Neuronal stem cell (in vitro differentiated cells): Measurements from ENCODE around the gene NEGR1.

Experiments used
- DNase-seq: peaks from one replicate; pipeline ENCODE4 v3.0.0-alpha.2; 2013; ENCODE audit warnings: low spot score
- H2AFZ ChIP-seq: one replicate; pipeline ENCODE4 v1.6.1; 2013; ENCODE audit warnings: mild to moderate bottlenecking, low read length, inconsistent platforms
- H2AK5ac ChIP-seq: 2 replicates; pipeline ENCODE4 v1.6.1; 2013; ENCODE audit warnings: low read depth, mild to moderate bottlenecking, inconsistent platforms, low read length, moderate library complexity, mixed read lengths
- H2BK120ac ChIP-seq: 2 replicates; pipeline ENCODE4 v1.6.1; 2013; ENCODE audit warnings: low read depth, mild to moderate bottlenecking, inconsistent platforms, low read length, moderate library complexity, mixed read lengths
- H2BK12ac ChIP-seq: one replicate; pipeline ENCODE4 v1.6.1; 2013; ENCODE audit warnings: low read length, inconsistent platforms
- H2BK15ac ChIP-seq: 2 replicates; pipeline ENCODE4 v1.6.1; 2013; ENCODE audit warnings: mild to moderate bottlenecking, low read length, inconsistent platforms, mixed read lengths
- H2BK5ac ChIP-seq: one replicate; pipeline ENCODE4 v1.6.1; 2013; ENCODE audit warnings: inconsistent platforms, mild to moderate bottlenecking, low read length, moderate library complexity
- H3K14ac ChIP-seq: one replicate; pipeline ENCODE4 v1.6.1; 2013; ENCODE audit warnings: low read length, inconsistent platforms
- H3K18ac ChIP-seq: 2 replicates; pipeline ENCODE4 v1.6.1; 2013; ENCODE audit warnings: low read length, inconsistent platforms
- H3K23ac ChIP-seq: 2 replicates; pipeline ENCODE4 v1.6.1; 2013; ENCODE audit warnings: low read depth, mild to moderate bottlenecking, mixed read lengths, low read length, inconsistent platforms; ENCODE audit not compliant: poor library complexity
- H3K27ac ChIP-seq: replicated peaks from 3 replicates; pipeline ENCODE4 v1.5.1; 2013; ENCODE audit warnings: low read length, inconsistent platforms
- H3K27me3 ChIP-seq, 3 experiments: 2 replicates each; pipeline ENCODE4 v1.6.1; 2013; ENCODE audit warnings: low read length in 3 of 3, mild to moderate bottlenecking in 2 of 3, inconsistent platforms in 1 of 3, low read depth in 1 of 3, mixed read lengths in 1 of 3, moderate library complexity in 1 of 3; ENCODE audit not compliant: control insufficient read depth in 3 of 3, insufficient read depth in 3 of 3
- H3K36me3 ChIP-seq, 2 donors: replicated peaks in 1 of 2; 2 replicates each; pipeline ENCODE4 v1.6.1; 2013; ENCODE audit warnings: low read length in 2 of 2; ENCODE audit not compliant: control insufficient read depth in 2 of 2, insufficient read depth in 2 of 2
- H3K4ac ChIP-seq: 2 replicates; pipeline ENCODE4 v1.6.1; 2013; ENCODE audit warnings: inconsistent platforms, mild to moderate bottlenecking, low read length, moderate library complexity
- H3K4me1 ChIP-seq, 2 donors: 1 replicate in 1 of 2; 2 replicates in 1 of 2; pipeline ENCODE4 v1.6.1; 2013; ENCODE audit warnings: low read length in 2 of 2, low read depth in 1 of 2; ENCODE audit not compliant: control insufficient read depth in 2 of 2, insufficient read depth in 1 of 2
- H3K4me2 ChIP-seq: one replicate; pipeline ENCODE4 v1.6.1; 2013; ENCODE audit warnings: mild to moderate bottlenecking, low read length, inconsistent platforms; ENCODE audit not compliant: insufficient read depth, poor library complexity, severe bottlenecking
- H3K4me3 ChIP-seq, 2 donors: 2 replicates each; pipeline ENCODE4 v1.5.1; 2013; ENCODE audit warnings: low read length in 2 of 2, mild to moderate bottlenecking in 2 of 2, inconsistent platforms in 1 of 2, moderate library complexity in 1 of 2
- H3K79me1 ChIP-seq: one replicate; pipeline ENCODE4 v1.6.1; 2013; ENCODE audit warnings: low read depth, mild to moderate bottlenecking, inconsistent platforms, low read length, moderate library complexity
- H3K9ac ChIP-seq: one replicate; pipeline ENCODE4 v1.6.1; 2013; ENCODE audit warnings: mild to moderate bottlenecking, low read depth, low read length, inconsistent platforms; ENCODE audit not compliant: poor library complexity
- H3K9me3 ChIP-seq, 2 donors: replicated peaks in 1 of 2; 2 replicates each; pipeline versions ENCODE3 to v1.6.1; 2013; ENCODE audit warnings: low read length in 2 of 2, mild to moderate bottlenecking in 2 of 2, inconsistent platforms in 1 of 2, low read depth in 1 of 2, mixed read lengths in 1 of 2, moderate library complexity in 1 of 2; ENCODE audit not compliant: control insufficient read depth in 2 of 2, insufficient read depth in 1 of 2
- H4K8ac ChIP-seq: one replicate; pipeline ENCODE4 v1.6.1; 2013; ENCODE audit warnings: low read depth, mild to moderate bottlenecking, inconsistent platforms, low read length, moderate library complexity
- H4K91ac ChIP-seq: one replicate; pipeline ENCODE4 v1.6.1; 2013; ENCODE audit warnings: low read length, low read depth, mild to moderate bottlenecking, inconsistent platforms; ENCODE audit not compliant: poor library complexity
- WGBS, 2 donors: extraction: QIAGEN DNeasy Blood & Tissue Kit; methylation state at CpG; one replicate each; pipeline ENCODE4 v1.1.7; 2013; ENCODE audit warnings: missing lambda C conversion rate in 2 of 2, mixed read lengths in 1 of 2; ENCODE audit not compliant: insufficient read length in 2 of 2, insufficient replicate concordance in 1 of 2; ENCODE audit errors: extremely low coverage in 2 of 2; 5-methylcytosine and 5-hydroxymethylcytosine counted together

Gene NEGR1

DNA sequence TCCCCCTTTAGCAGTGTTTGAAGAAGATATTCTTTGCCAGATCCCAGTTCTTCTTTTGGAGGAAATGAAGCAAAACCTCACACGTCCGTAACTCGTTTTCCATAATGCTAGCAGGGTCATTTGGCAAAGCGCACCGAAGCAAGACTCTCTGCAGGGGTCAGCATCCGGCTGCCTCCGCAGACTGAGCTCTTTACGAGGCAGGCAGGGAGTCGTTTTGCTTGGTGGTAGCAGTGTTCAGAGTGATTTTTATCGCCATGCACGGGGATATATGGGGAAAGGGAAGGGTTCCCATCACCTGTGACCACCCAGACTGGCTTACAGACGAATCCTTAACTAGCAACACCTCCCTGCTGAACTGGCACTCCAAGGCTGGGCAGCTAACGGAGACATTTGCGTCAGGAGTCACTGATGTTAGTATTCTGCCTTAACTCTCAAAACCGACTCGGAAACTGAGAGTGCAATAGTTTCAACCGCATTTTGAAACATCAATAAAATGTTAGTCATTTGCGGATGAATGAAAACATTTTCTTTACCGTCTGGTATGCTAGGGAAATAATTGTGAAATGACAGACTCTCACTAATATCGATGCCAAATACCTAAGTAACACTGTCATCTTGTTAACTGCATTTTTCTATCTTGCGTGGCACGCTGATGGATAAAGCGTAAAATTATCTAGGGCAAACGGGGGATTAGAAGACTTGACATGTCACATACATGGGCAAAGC lies 2.2 kb upstream of the NEGR1 start:
- no CpG with 5 or more reads among the region's 24 CpGs for WGBS, 2 donors
- H3K27me3 ChIP-seq = peaks cover 0 to 1% (median 0%) of the 10 kb centered on the region in 3 experiments
- peak; percentile 59 for DNase-seq

DNA sequence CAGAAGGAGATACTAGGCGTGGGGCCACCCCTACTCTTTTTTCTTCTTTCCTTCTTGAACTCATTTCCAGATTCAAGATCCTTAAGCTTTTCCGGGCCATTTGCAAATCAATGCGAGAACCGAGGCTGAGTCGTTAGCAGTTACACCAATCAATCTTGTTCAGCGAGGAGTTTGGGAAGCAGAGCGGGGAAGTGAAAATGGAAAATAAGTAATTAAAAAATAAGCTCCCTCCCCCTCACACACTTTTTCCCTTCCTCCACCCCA lies 1.7 kb upstream of the NEGR1 start:
- Histone ChIP-seq H2BK12ac (no peak overlapping the region), H3K27ac (peak overlapping the region; percentile 96), H3K9me3 (no peaks in the 10 kb centered on the region), H2BK120ac (no peak overlapping the region), H3K23ac (no peak overlapping the region), H4K91ac (no peak overlapping the region), H2AK5ac (no peak overlapping the region), H2AFZ (peak overlapping the region; percentile 95), H3K4me2 (peak overlapping the region; percentile 91), H3K4me1 (peaks cover 0 to 2% of the 10 kb centered on the region in 2 donors), H3K14ac (no peak overlapping the region), H3K18ac (peak overlapping the region; percentile 98), H3K4ac (no peak overlapping the region), H3K36me3 (no peaks in the 10 kb centered on the region), H3K27me3 (peaks cover 0 to 1% (median 0%) of the 10 kb centered on the region in 3 experiments), H3K9ac (peak overlapping the region; percentile 89), H4K8ac (no peak overlapping the region), H3K4me3 (peak overlapping the region; percentile 84 to 90), H2BK5ac (peak overlapping the region; percentile 95), H3K79me1 (no peaks in the 10 kb centered on the region), H2BK15ac (no peak overlapping the region)
- WGBS, 2 donors = no CpG with 5 or more reads among the region's 7 CpGs
- DNase-seq = no peak

More for the DNA sequence above, 2.2 kb upstream of the NEGR1 start:
- H4K8ac ChIP-seq = no peak overlapping the region
- no peak overlapping the region for H3K14ac ChIP-seq
- no peaks in the 10 kb centered on the region for H3K9me3 ChIP-seq
- H2BK120ac ChIP-seq = no peak overlapping the region
- H2BK12ac ChIP-seq = no peak overlapping the region
- peak overlapping the region; percentile 96 for H3K27ac ChIP-seq
- H2BK5ac ChIP-seq = no peak overlapping the region
- no peak overlapping the region for H3K18ac ChIP-seq
- no peak overlapping the region for H2AK5ac ChIP-seq
- H4K91ac ChIP-seq = no peak overlapping the region
- peak overlapping the region; percentile 91 for H3K4me2 ChIP-seq
- no peak overlapping the region for H3K4ac ChIP-seq
- H3K4me1 ChIP-seq = peaks cover 0 to 2% of the 10 kb centered on the region in 2 donors
- no peaks in the 10 kb centered on the region for H3K79me1 ChIP-seq
- no peak overlapping the region for H3K23ac ChIP-seq
- no peak overlapping the region for H2BK15ac ChIP-seq
- peak overlapping the region; percentile 17 for H3K9ac ChIP-seq
- peak overlapping the region; percentile 95 for H2AFZ ChIP-seq
- no peaks in the 10 kb centered on the region for H3K36me3 ChIP-seq
- H3K4me3 ChIP-seq = peak overlapping the region; percentile 84 to 90

DNA sequence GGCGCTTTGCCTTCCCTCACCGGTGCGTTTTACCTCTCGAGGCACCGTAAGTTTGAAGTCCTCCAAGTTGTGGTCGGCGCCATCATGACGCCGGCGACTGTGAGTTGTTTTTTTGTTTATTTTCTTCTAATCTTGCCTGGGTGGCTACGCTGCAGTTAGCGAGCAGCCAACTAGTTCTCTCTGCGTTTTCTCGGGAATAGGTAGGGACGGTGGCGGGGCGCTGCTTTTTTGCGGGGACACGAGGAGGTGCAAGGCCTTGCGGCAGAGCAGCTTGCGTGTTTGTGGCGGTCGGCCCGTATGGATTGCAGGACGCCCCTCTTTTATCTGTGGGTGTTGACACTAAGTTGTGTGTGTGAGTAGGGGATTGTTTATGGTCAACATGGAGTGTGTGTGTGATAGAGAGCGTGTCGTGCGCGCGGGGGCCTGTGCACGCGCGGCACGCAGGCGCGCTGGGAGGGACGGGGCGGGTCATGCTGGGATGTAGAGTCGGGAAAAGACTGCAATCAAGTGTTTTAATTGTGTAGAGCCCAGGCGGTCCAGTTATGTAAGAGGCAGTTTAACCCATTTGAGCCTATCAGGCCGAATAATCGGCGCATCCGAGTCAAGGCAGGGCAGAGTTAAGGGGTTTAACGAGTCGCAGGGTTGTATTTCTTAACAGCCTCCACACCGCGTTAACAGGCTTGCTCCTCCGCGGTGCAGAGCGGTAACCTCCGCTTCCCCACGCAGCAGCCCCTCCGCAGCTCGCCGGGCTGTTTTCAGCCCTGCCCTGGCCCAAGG lies 1.2 kb upstream of the NEGR1 start:
- Histone ChIP-seq H3K36me3 (no peaks in the 10 kb centered on the region), H3K27me3 (peaks cover 0 to 1% (median 0%) of the 10 kb centered on the region in 3 experiments), H3K14ac (no peak overlapping the region), H3K23ac (peak overlapping the region; percentile 85), H2AFZ (peak overlapping the region; percentile 95), H3K4me2 (peak overlapping the region; percentile 91), H2BK15ac (peak overlapping the region; percentile 85), H2BK120ac (peak overlapping the region; percentile 98), H3K4me3 (peak overlapping the region; percentile 84 to 90), H3K9ac (peak overlapping the region; percentile 89), H2BK12ac (peak overlapping the region; percentile 95), H4K91ac (no peak overlapping the region), H3K27ac (peak overlapping the region; percentile 96), H3K4ac (peak overlapping the region; percentile 89), H3K18ac (peak overlapping the region; percentile 98), H3K4me1 (peaks cover 0 to 2% of the 10 kb centered on the region in 2 donors), H2AK5ac (peak overlapping the region; percentile 28), H3K9me3 (no peaks in the 10 kb centered on the region), H2BK5ac (peak overlapping the region; percentile 95), H3K79me1 (no peaks in the 10 kb centered on the region), H4K8ac (peak overlapping the region; percentile 99)
- peak; percentile 67 for DNase-seq
- WGBS, 2 donors = no CpG with 5 or more reads among the region's 56 CpGs

DNA sequence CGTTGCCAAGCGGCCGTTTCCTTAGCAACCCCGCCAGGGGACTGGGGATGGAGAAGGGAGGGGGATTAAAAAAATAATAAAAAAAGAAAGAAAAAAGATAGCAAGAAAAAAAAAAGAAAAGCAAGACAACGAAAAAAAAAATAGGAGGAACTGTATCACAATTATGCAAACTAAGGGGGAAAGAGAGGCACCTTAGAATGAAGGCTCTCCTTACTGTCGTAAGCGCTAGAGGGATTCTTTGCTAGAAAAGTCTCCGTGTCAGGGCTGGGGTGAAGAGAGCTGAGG lies 625 bp upstream of the NEGR1 start:
- Histone ChIP-seq H2BK15ac (no peak overlapping the region), H3K27ac (peak overlapping the region; percentile 96), H2AFZ (peak overlapping the region; percentile 95), H3K9me3 (no peaks in the 10 kb centered on the region), H3K9ac (peak overlapping the region; percentile 78), H3K4me3 (peak overlapping the region; percentile 84 to 90), H3K27me3 (peaks cover 0 to 1% (median 0%) of the 10 kb centered on the region in 3 experiments), H3K14ac (no peak overlapping the region), H3K4ac (no peak overlapping the region), H2AK5ac (no peak overlapping the region), H3K23ac (no peak overlapping the region), H4K91ac (no peak overlapping the region), H2BK12ac (no peak overlapping the region), H3K18ac (peak overlapping the region; percentile 98), H2BK120ac (no peak overlapping the region), H3K4me1 (peaks cover 0 to 2% of the 10 kb centered on the region in 2 donors), H2BK5ac (peak overlapping the region; percentile 95), H3K4me2 (peak overlapping the region; percentile 91), H3K36me3 (no peaks in the 10 kb centered on the region), H3K79me1 (no peaks in the 10 kb centered on the region), H4K8ac (no peak overlapping the region)
- no CpG with 5 or more reads among the region's 8 CpGs for WGBS, 2 donors
- DNase-seq = no peak
